A204.1 (cell line): ENCODE measurements around the gene LMF1.
"Not testable (repeated sequence)": the region's sequence is repeated elsewhere in the genome, so short reads cannot be mapped to it uniquely, and the experiment has no call there.

ENCODE experiments used
- FAIRE-seq: peaks from 2 replicates; lab custom pipeline; 2012; peaks lifted over from hg19 to GRCh38; lab: Jason Lieb, UNC

Gene LMF1

DNA sequence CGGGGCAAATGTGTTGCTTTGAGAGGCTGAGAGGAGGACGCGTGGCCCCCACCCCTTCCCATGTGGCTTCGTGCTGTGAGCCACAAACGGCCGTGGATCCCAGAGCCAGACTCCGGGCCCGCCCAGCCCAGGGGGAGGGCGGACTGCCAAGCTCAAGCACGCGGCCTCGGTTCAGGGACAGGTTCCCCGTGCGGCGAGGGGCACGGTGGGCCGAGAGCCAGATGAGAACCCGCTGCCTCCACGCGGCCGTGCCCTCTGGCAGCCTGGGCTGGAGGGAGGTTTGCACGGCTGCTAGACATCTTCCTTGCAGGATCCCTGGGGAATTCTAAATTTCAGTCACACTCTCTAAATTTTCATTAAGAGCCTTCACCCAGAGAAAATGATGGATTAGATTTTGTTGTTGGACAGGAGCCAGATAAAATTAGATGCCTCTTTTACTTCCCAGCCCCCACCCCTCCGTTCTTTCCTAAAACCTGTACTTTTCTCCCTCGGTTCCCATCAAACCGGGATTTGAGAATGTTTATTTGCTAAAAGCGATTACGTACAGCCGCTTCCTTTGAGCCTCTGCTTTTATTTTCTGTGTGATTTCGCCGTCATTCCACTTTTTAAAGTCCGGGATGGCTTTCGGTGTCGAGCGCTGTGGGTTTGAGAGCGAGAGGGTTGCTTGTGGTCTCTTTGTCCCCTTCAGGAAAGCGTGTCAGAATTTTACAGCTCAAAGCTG, 145.3 kb downstream of the LMF1 start:
- FAIRE-seq: no peak

DNA sequence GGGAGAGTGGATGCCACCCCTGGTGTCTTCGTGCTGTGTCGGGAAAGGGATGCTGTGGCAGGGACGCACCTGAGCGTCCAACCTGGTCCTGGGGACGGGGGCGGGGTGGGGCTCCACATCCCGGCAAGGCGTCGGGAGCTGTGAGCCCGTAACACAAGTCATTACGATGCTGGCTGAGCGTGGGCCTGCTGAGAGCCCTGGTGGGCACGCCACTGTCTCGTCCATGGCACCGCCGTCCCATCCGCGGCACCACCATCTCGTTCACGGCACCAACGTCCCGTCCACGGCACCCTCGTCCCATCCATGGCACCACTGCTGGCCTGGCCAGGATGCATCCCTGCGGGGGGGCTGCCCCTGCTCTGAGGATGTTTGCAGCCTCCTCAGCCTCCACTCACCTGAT, 146.2 kb downstream of the LMF1 start:
- no peak for FAIRE-seq

GRCh38 chr16:824194-824593, 146.6 kb downstream of the LMF1 start:
- FAIRE-seq: no peak

- no peak for FAIRE-seq
Measured at GRCh38 chr16:822909-823297, 147.9 kb downstream of the LMF1 start.

DNA sequence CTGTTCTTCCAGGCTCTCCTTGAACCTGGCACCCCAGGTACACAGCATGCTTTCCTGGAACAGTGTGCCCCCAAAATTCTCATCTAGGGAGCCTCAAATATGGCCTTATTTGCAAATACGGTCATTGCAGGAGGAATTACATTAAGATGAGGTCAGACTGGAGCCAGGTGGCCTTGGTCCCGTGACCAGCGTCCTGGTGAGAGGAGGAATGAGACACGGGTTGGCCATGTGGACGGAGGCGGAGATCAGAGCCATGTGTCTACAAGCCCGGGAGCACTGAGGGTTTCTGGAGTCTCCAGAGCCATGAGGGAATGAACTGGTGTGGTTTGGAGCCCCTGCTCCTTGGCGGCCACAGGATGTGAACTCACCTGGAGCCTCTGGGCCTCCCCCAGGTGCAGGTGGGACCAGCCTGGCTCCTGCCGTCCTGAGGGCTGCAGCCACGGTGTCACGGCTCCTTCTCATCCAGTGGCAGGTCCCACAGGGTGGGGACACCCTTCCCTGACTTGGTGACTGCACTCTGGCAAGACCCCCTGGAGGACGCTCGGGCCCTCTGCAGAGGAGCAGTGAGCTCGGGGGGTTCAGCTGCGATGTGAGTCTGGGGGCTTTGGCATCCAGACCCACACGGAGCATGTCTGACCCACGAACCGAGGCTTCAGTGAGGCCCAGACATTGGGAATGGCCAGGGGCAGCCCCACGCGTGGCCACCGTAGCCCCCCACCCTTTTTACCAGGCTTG, 148.4 kb downstream of the LMF1 start:
- no peak for FAIRE-seq

GRCh38 chr16:821751-822150, 149.0 kb downstream of the LMF1 start:
- FAIRE-seq: no peak

GRCh38 chr16:820748-821147, 150.0 kb downstream of the LMF1 start:
- FAIRE-seq: no peak

DNA sequence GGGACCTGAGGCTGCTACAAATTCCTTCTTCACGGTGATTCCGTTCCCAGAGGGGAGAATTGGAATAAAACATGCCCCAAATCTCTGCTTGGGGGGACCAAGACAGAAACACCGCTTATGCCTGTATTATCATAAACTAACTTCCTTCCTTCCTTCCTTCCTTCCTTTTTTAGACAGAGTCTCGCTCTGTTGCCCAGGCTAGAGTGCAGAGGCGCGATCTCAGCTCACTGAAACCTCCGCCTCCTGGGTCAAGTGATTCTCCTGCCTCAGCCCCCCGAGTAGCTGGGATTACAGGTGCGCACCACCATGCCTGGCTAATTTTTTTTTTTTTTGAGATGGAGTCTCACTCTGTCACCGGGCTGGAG, 150.8 kb downstream of the LMF1 start:
- not testable (repeated sequence) for FAIRE-seq

DNA sequence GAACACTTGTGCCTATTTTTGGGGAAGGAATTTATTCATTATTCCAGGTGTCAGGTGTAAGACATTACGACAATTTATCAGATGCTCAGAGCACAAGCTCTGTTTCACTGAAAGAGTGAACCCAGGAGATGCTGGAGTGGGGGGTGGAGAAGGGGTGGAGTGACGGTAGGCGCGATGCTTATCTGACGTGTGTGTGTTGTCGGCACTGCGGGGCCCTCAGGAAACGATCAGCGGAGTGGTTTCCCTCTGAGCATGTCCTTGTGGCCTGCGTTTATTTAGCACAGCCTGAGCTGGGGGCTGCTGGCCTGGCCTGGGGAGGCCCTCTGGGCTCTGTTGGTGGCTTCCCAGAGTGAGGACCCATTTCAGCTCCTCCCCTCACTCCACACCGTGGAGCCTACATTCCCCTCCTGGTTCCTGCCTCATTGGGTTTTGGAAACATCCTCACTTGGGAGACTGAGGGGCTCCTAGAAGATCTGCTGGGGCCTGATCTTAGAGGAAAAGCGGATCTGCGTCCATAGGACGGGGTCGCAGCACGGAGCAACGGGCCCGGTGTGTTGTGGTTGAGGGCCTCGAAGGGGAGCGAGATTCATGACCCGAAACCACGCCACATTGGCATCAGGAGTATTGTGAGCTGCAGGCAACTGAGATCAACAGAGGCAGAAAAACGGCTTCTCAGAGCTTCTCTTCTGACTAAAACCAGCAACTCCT, 151.3 kb downstream of the LMF1 start:
- no peak for FAIRE-seq

DNA sequence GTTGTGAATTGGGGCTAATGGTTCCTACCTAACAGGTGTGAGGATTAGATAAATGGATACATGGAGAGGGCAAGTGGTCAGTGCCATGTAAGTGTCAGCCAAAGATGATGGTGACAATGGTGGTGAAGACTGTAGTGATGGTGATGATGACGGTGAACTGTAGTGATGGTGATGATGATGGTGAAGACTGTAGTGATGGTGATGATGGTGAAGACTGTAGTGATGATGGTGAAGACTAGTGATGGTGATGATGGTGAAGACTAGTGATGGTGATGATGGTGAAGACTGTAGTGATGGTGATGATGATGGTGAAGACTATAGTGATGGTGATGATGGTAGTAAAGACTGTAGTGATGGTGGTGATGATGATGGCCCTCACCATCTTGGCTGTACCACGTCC, 152.2 kb downstream of the LMF1 start:
- FAIRE-seq: no peak

DNA sequence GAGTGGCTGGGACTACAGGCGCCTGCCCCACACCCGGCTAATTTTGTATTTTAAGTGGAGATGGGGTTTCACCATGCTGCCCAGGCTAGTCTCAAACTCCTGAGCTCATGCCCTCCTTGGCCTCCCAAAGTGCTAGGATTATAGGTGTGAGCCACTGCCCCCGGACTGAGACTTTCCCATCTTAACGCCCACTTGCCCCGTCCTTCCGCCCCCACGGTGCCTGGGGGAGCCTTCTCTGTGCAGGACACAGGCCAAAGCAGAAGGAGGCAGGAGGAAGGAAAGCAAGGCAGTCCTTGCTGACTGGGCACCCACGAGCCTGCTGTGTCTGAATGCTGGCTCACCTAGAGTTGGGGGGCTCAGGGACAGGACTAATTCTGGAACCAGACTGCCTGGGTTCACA, 152.7 kb downstream of the LMF1 start:
- no peak for FAIRE-seq

- FAIRE-seq: no peak
Measured at GRCh38 chr16:817001-817906, 153.5 kb downstream of the LMF1 start.

- FAIRE-seq: no peak
Measured at GRCh38 chr16:815861-816260, 154.9 kb downstream of the LMF1 start.

DNA sequence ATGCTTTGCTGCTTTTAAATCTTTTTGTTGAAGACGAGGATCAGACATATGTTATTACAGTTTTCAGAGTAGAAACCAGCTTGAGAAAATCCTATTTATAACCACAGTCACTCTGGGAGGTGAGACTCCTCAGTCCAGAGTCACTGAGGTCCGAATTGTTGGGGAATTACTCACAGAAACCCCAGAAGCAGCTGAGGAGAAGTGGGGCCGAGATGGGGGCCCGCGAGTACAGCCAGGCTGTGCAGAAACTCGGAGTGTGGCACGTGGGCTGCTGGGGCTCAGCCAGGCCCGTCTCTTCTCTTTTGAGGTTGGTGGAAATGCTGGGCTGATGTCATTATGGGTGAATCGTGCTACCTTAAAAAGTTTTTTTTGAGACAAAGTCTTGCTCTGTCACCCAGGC, 155.8 kb downstream of the LMF1 start:
- no peak for FAIRE-seq

DNA sequence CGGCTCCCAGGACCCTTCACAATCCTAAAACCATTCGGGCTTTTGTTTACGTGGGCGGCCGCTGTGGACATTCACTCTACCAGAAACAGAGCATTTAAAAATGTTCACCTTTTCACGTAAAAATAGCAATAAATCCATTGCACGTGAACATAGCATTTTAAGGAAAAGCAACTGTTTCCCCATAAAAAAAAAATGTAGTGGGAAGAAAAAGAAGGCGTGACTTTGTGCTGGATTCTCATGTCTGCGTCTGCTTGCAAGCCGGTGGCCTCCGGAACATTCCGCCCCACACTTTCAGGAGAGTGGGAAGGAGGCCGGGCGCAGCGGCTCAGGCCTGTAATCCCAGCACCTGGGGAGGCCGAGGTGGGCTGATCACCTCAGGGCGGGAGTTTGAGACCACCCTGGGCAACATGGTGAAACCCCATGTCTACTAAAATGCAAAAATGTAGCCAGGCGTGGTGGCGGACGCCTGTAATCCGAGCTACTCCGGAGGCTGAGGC, 156.8 kb downstream of the LMF1 start:
- no peak for FAIRE-seq

DNA sequence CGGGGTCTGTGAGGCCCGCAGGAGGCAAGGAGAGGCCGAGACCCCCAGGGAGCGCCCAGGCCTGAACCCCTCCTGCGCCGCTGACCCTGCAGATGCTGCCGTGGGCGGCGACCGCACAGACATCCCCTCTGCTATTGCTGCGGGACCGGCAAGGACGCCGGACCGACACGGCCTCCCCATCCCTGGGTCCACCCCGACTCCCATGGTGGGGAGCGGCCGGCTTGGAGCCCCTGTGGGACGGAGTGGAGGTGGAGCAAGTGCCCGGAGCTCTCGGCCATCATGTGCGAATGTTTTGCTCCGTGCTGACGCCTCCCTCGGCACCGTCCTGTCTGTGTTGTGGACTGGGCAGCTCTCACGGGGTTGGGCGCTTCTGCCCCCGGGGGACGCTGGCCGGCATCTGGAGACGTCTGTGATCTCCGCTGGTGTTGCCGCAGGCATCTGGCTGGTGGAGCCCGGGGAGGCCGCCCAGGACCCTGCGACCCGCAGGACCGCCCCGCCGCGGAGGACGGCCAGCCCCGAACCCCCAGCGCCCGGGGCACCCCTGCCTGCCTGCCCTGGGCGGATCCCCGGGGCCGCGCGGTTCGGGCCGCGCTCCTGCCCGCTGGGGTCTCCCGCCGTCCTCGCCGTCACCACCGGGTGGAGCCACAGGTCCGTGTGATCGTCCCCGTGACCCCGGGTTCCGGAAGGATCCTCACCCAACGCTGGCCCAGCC, 157.4 kb downstream of the LMF1 start:
- no peak for FAIRE-seq

DNA sequence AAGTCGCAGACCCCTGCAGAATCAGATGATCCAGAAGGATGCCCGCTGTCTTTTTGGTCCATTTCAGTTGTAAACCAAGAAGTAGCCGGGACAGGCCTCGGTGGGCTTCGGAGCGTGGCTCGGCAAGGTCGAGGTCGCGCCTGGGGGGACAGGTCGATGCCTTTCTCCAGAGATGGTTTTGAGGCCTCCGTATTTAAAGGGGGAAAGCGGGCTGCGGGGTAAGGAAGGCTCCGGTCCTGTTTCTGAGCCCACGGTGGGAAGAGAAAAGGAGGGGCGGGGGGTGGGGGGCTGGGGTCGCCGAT, 162.7 kb downstream of the LMF1 start:
- no peak for FAIRE-seq

DNA sequence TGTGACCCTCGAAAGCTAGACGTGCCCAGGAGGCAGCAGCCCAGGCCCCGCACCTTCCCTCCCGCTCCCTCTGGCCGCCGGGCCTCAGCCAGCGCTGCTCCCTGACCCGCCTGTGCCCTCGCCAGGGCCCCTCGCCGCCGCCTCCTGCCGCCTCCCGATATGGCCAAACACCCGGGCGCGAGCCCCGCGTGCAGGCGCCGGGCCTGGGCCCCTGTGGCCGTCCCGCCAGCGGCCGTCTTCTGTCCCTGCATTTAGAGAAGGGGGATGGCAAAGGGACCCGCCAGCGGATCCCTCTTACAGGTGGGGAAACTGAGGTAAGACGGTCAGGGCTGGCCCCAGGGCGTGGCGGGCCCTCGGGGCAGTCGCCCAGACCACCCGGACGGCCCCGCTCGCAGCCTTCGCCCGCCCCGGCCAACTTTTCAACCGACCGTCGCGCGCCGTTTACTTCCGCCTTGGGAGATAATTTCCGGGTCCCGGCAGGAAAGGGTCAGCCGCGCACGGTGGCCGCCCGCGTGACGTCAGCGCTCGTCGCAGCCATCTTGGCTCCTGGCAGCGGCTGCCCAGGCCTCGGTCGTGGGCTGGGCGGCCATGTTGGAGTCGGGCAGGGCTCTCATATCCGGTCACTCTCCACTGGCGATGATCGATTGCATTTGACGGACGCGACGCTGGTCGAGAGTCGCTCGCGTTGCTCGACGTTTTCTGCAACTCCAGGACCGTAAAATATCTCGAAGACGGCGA, 163.3 kb downstream of the LMF1 start:
- no peak for FAIRE-seq

- no peak for FAIRE-seq
Measured at GRCh38 chr16:805474-805873, 165.3 kb downstream of the LMF1 start.

- FAIRE-seq: no peak
Measured at GRCh38 chr16:804193-805048, 166.4 kb downstream of the LMF1 start.
